Gastroesophageal sphincter (tissue), 4 donors: Measurements from ENCODE around the gene SLC30A5. TPM values are rescaled to one million over a fixed set of nuclear protein-coding genes. Genes with fewer than 3 reads are reported as not detected.
A peak's percentile ranks its signal among the peaks of the same experiment; 100 is the strongest.
"Not testable (repeated sequence)": the region's sequence is repeated elsewhere in the genome, so short reads cannot be mapped to it uniquely, and the experiment has no call there.

Source experiments
- ATAC-seq: fragments of 150-250 bp; one replicate; pipeline ENCODE4 v1.9.1; 2016; ENCODE audit warnings: mild to moderate bottlenecking, moderate library complexity
- H3K27ac ChIP-seq, 4 donors: fragments of 200-600 bp; sonication (generic) in 3 of 4; 1 replicate in 3 of 4; 2 replicates in 1 of 4; pipeline ENCODE4 v1.5.1; 2016 to 2019
- H3K27me3 ChIP-seq: fragments of 200-600 bp; sonication (generic); one replicate; pipeline ENCODE4 v1.5.1; 2019
- H3K36me3 ChIP-seq, 2 donors: fragments of 200-600 bp; sonication (generic); one replicate each; pipeline ENCODE4 v1.5.1; 2019; ENCODE audit warnings: control low read depth in 1 of 2
- H3K4me1 ChIP-seq, 3 donors: fragments of 200-600 bp; sonication (generic); 1 replicate in 2 of 3; 2 replicates in 1 of 3; pipeline ENCODE4 v1.5.1; 2016 to 2019; ENCODE audit warnings: control low read depth in 2 of 3
- H3K4me3 ChIP-seq, 2 donors: fragments of 200-600 bp; sonication (generic); one replicate each; pipeline ENCODE4 v1.5.1; 2019; ENCODE audit warnings: mild to moderate bottlenecking in 1 of 2, moderate library complexity in 1 of 2
- H3K9me3 ChIP-seq, 3 donors: fragments of 200-600 bp; sonication (generic); one replicate each; pipeline ENCODE4 v1.5.1; 2017 to 2019; ENCODE audit warnings: control low read depth in 2 of 3
- EP300 ChIP-seq: sonication (generic); formaldehyde crosslinking; IDR thresholded peaks from one replicate; pipeline ENCODE4 v1.6.1; 2017; ENCODE audit warnings: antibody characterized with exemption, mild to moderate bottlenecking
- POLR2A ChIP-seq, 2 donors: fragments of 450-650 bp; IDR thresholded peaks; one replicate each; pipeline ENCODE4 v1.6.1; 2017; ENCODE audit warnings: antibody characterized with exemption in 2 of 2, mild to moderate bottlenecking in 2 of 2, moderate library complexity in 1 of 2
- POLR2AphosphoS5 ChIP-seq: sonication (generic); formaldehyde crosslinking; IDR thresholded peaks from one replicate; pipeline ENCODE4 v1.6.1; 2017; ENCODE audit warnings: antibody characterized with exemption
- WGBS, 2 donors: methylation state at CpG; one replicate each; pipeline ENCODE4 v1.1.5; 2018; ENCODE audit warnings: low coverage in 1 of 2; 5-methylcytosine and 5-hydroxymethylcytosine counted together
- total RNA-seq, 4 donors: library from RNA; depleted of rRNA; stranded (reverse); fragments of >200 nt; gene quantifications; one replicate each; pipeline ENCODE4 v1.1.0, GENCODE V29; 2016
- TF ChIP-seq, protein P1 (sequence below), 4 experiments: fragments of 200-600 bp in 2 of 4; fragments of 450-650 bp in 2 of 4; sonication (generic) in 1 of 4; IDR thresholded peaks; one replicate each; pipeline ENCODE4 v1.5.1; 2017 to 2019; ENCODE audit warnings: antibody characterized with exemption in 4 of 4, mild to moderate bottlenecking in 2 of 4, moderate library complexity in 2 of 4

SLC30A5 gene
- total RNA-seq, 4 donors from 2014 or later = 33.7 to 48.1 (median 36.1) TPM

GRCh38 chr5:69092969-69093368 is 845 bp upstream of the SLC30A5 start:
- Histone ChIP-seq H3K4me1 (peaks cover 0 to 33% (median 9%) of the 10 kb centered on the region in 3 donors), H3K27ac (peak overlapping the region in 1 of 4 donors; percentile 99), H3K27me3 (no peaks in the 10 kb centered on the region), H3K4me3 (no peak overlapping the region), H3K36me3 (peaks cover 0 to 7% of the 10 kb centered on the region in 2 donors), H3K9me3 (no peaks in the 10 kb centered on the region)
- ATAC-seq = no peak
- 94 to 100% methylated on average over 2 to 4 of the region's 6 CpGs for WGBS, 2 donors
- TF ChIP-seq POLR2AphosphoS5 = no peak
- no peak for TF ChIP-seq EP300
- TF ChIP-seq, protein P1, sequence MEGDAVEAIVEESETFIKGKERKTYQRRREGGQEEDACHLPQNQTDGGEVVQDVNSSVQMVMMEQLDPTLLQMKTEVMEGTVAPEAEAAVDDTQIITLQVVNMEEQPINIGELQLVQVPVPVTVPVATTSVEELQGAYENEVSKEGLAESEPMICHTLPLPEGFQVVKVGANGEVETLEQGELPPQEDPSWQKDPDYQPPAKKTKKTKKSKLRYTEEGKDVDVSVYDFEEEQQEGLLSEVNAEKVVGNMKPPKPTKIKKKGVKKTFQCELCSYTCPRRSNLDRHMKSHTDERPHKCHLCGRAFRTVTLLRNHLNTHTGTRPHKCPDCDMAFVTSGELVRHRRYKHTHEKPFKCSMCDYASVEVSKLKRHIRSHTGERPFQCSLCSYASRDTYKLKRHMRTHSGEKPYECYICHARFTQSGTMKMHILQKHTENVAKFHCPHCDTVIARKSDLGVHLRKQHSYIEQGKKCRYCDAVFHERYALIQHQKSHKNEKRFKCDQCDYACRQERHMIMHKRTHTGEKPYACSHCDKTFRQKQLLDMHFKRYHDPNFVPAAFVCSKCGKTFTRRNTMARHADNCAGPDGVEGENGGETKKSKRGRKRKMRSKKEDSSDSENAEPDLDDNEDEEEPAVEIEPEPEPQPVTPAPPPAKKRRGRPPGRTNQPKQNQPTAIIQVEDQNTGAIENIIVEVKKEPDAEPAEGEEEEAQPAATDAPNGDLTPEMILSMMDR (IDR thresholded peaks at IDR 0.05) = no peak
- TF ChIP-seq POLR2A (IDR thresholded peaks at IDR 0.05) = no peak

- H3K9me3 ChIP-seq = no peaks in the 10 kb centered on the region
- H3K4me3 ChIP-seq = no peak overlapping the region
- no peaks in the 10 kb centered on the region for H3K27me3 ChIP-seq
- no peak for TF ChIP-seq EP300
- no peak for TF ChIP-seq POLR2A (IDR thresholded peaks at IDR 0.05)
- no peak for TF ChIP-seq POLR2AphosphoS5
- TF ChIP-seq, protein P1 (IDR thresholded peaks at IDR 0.05) = no peak
- H3K27ac ChIP-seq = no peak overlapping the region
- peaks cover 0 to 42% of the 10 kb centered on the region in 2 donors for H3K36me3 ChIP-seq
- 67 to 86% methylated on average over 2 of the region's 3 CpGs for WGBS, 2 donors
- ATAC-seq = no peak
- H3K4me1 ChIP-seq = peaks cover 0 to 33% (median 9%) of the 10 kb centered on the region in 3 donors
These were observed 5.5 kb downstream of the SLC30A5 start for GRCh38 chr5:69099302-69099701.

DNA sequence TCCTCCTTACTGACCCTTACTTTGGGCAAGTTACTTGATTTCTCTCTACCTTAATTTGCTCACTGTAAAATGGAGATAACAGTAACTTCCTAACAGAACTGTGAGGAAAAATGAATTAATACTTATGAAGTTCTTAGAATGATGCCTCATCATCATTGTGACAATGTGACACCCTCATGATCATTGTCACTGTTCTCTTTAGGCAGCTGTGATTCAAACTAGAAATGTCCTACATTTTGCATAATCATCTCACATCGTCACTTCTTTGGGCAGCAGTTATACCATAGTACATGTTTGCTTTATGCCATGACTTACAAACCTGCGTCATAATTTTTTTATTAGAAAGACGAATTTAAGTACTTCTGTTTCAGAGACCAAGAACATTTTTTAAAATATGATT is 9.7 kb downstream of the SLC30A5 start:
- no peak overlapping the region for H3K4me3 ChIP-seq
- TF ChIP-seq POLR2AphosphoS5 = no peak
- WGBS, 2 donors = 78 to 87% methylated on average over 3 of the region's 3 CpGs
- H3K27ac ChIP-seq = no peak overlapping the region
- H3K36me3 ChIP-seq = peaks cover 0 to 77% of the 10 kb centered on the region in 2 donors
- ATAC-seq = no peak
- H3K27me3 ChIP-seq = no peaks in the 10 kb centered on the region
- peaks cover 0 to 4% (median 0%) of the 10 kb centered on the region in 3 donors for H3K4me1 ChIP-seq
- no peaks in the 10 kb centered on the region for H3K9me3 ChIP-seq

GRCh38 chr5:69105996-69106906 is 12.4 kb downstream of the SLC30A5 start:
- no peak overlapping the region for H3K27ac ChIP-seq
- 86 to 88% methylated on average over 3 to 4 of the region's 4 CpGs for WGBS, 2 donors
- H3K4me3 ChIP-seq = no peak overlapping the region
- no peaks in the 10 kb centered on the region for H3K27me3 ChIP-seq
- TF ChIP-seq EP300 (no peak), POLR2A (IDR thresholded peaks at IDR 0.05) (no peak), POLR2AphosphoS5 (no peak)
- TF ChIP-seq, protein P1 (IDR thresholded peaks at IDR 0.05) = no peak
- no peaks in the 10 kb centered on the region for H3K4me1 ChIP-seq
- no peak for ATAC-seq
- no peaks in the 10 kb centered on the region for H3K9me3 ChIP-seq
- H3K36me3 ChIP-seq = peaks cover 0 to 92% of the 10 kb centered on the region in 2 donors

GRCh38 chr5:69108367-69108766 is 14.6 kb downstream of the SLC30A5 start:
- not testable (repeated sequence) for H3K27me3 ChIP-seq, H3K4me1 ChIP-seq, H3K4me3 ChIP-seq, H3K9me3 ChIP-seq, H3K27ac ChIP-seq, ATAC-seq
- H3K36me3 ChIP-seq = peaks cover 0 to 97% of the 10 kb centered on the region in 2 donors
- WGBS, 2 donors = 80 to 83% methylated on average over 1 to 3 of the region's 7 CpGs

- ATAC-seq = no peak
- TF ChIP-seq, protein P1 (IDR thresholded peaks at IDR 0.05) = no peak
- TF ChIP-seq POLR2AphosphoS5 = no peak
- TF ChIP-seq EP300 = no peak
- TF ChIP-seq POLR2A (IDR thresholded peaks at IDR 0.05) = no peak
- Histone ChIP-seq H3K4me1 (no peaks in the 10 kb centered on the region), H3K36me3 (peaks cover 0 to 93% of the 10 kb centered on the region in 2 donors), H3K27me3 (no peaks in the 10 kb centered on the region), H3K9me3 (no peaks in the 10 kb centered on the region), H3K27ac (no peak overlapping the region), H3K4me3 (no peak overlapping the region)
- WGBS, 2 donors = 100% methylated on average over 1 of the region's 1 CpG; no CpG with 5 or more reads in 1 of the 2 donors
These were observed 20.0 kb downstream of the SLC30A5 start for GRCh38 chr5:69113851-69114250.
